Esophagus squamous epithelium (tissue), 4 donors: ENCODE results near the gene CNOT2.

Source experiments
- POLR2A ChIP-seq, 4 donors: fragments of 450-650 bp; IDR thresholded peaks; one replicate each; pipeline ENCODE4 v1.6.1; 2017; ENCODE audit warnings: antibody characterized with exemption in 4 of 4, mild to moderate bottlenecking in 4 of 4, moderate library complexity in 3 of 4
- TF ChIP-seq, protein P1 (sequence below), 6 experiments: fragments of 450-650 bp in 4 of 6; fragments of 200-600 bp in 2 of 6; sonication (generic) in 2 of 6; IDR thresholded peaks; one replicate each; pipeline ENCODE4 v1.5.1; 2016 to 2019; ENCODE audit warnings: antibody characterized with exemption in 6 of 6, mild to moderate bottlenecking in 4 of 6, moderate library complexity in 4 of 6

DNA sequence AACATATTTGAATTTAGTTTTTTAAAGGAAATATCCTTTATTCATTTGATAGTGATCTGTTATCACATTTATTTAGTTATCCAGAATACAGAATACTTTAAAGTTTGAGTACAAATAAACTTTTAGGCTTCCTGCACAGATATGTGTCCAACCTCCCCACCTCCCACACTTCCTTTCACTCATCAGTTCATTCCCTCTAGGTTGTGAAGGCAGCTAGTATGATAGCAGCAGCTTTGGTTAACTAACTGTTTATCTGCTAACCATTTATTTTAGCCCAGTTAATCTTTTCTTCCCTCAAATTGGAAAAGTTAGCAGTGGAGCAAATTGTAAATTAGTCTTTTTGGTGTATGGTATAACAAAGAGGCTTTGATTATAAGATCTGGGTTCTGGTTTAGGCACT lies 35.7 kb downstream of the CNOT2 start:
- TF ChIP-seq POLR2A (IDR thresholded peaks at IDR 0.05), result no peak
- TF ChIP-seq, protein P1, sequence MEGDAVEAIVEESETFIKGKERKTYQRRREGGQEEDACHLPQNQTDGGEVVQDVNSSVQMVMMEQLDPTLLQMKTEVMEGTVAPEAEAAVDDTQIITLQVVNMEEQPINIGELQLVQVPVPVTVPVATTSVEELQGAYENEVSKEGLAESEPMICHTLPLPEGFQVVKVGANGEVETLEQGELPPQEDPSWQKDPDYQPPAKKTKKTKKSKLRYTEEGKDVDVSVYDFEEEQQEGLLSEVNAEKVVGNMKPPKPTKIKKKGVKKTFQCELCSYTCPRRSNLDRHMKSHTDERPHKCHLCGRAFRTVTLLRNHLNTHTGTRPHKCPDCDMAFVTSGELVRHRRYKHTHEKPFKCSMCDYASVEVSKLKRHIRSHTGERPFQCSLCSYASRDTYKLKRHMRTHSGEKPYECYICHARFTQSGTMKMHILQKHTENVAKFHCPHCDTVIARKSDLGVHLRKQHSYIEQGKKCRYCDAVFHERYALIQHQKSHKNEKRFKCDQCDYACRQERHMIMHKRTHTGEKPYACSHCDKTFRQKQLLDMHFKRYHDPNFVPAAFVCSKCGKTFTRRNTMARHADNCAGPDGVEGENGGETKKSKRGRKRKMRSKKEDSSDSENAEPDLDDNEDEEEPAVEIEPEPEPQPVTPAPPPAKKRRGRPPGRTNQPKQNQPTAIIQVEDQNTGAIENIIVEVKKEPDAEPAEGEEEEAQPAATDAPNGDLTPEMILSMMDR (IDR thresholded peaks at IDR 0.05), result no peak
